Measurements from ENCODE around the gene CGB3.
"Not testable (repeated sequence)": the region's sequence is repeated elsewhere in the genome, so short reads cannot be mapped to it uniquely, and the experiment has no call there.

Gene CGB3

GRCh38 chr19:49056101-49056901, 32.2 kb upstream of the CGB3 start:
- peak; percentile 37 for DNase-seq (ENCODE audit: low read depth)
- TF ChIP-seq CTCF (conservative IDR thresholded peaks at IDR 0.05; ENCODE audit: low read length) = peak; percentile 31; the same call in 1 of the 2 replicates
- peak overlapping the region; percentile 65 for H3K4me3 ChIP-seq (ENCODE audit: low read length)

GRCh38 chr19:49050376-49051033, 26.4 kb upstream of the CGB3 start:
- DNase-seq (ENCODE audit: low read depth) = peak; percentile 46
- not testable (repeated sequence) for H3K4me3 ChIP-seq (ENCODE audit: low read length)

GRCh38 chr19:49049834-49050233, 25.7 kb upstream of the CGB3 start:
- DNase-seq (ENCODE audit: low read depth); H3K4me3 ChIP-seq (ENCODE audit: low read length): not testable (repeated sequence)

- not testable (repeated sequence) for DNase-seq (ENCODE audit: low read depth)
Measured at GRCh38 chr19:49049011-49049410, 24.9 kb upstream of the CGB3 start, which contains the start of gene CGB8. Gene CGB8, minus strand, starts transcription at chr19:49049111. Its CDS starts 372 bp downstream, at chr19:49048739.

DNA sequence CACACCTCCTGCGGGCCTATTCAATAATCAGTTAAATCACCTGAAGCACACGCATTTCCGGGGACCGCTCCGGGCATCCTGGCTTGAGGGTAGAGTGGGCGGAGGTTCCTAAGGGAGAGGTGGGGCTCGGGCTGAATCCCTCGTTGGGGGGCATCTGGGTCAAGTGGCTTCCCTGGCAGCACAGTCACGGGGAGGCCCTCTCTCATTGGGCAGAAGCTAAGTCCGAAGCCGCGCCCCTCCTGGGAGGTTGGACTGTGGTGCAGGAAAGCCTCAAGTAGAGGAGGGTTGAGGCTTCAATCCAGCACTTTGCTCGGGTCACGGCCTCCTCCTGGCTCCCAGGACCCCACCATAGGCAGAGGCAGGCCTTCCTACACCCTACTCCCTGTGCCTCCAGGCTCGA, 19.4 kb upstream of the CGB3 start, which contains the start of gene CGB5:
Gene CGB5, plus strand, starts transcription at position 301 of the 400 bp plus-strand sequence. CDS start 362 bp downstream, outside the sequence.
- not testable (repeated sequence) for H3K4me3 ChIP-seq (ENCODE audit: low read length); DNase-seq (ENCODE audit: low read depth)

More at GRCh38 chr19:49049011-49049410, 24.9 kb upstream of the CGB3 start, which contains the start of gene CGB8:
- not testable (repeated sequence) for H3K4me3 ChIP-seq (ENCODE audit: low read length)

DNA sequence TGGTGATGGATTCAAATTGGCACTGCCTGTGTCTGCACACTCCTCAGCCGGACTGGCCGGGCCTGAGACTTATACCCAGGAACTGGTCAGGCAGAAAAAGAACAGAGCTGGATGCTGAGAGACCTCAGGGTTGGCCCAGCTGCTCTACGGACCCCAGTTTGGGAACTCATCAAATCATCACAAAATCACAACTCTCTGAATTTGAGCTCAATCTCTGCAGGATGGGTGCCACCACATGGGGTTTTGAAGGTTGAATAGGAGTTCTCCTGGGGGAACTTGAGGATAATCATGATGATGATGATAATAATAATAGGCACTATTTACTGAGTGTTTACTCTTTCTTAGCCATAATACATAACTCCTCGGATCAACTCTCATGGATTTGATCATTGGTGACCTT, 18.5 kb upstream of the CGB3 start:
- not testable (repeated sequence) for DNase-seq (ENCODE audit: low read depth); H3K4me3 ChIP-seq (ENCODE audit: low read length)

DNA sequence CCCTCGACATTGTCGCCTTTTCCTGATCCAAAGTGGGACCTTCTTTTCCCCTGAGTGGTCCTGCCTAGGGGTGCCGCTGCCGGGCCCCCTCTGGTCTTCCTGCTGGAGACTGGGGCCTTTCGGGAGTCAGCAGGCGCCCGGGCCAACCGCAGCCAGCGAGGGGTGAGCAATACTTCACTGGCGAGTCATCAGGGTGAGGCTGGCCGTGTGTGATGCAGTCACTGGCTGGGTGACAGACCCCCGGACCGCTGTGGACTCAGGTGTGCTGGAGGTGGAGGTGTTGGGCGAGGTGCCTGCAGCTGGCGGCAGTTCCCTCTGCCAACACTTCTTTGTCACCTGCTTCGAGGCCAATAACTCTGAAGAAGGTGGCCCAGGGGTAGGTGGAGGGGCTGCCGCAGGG, 18.0 kb upstream of the CGB3 start:
- no peak overlapping the region for H3K4me3 ChIP-seq (ENCODE audit: low read length)
- no peak for TF ChIP-seq CTCF (conservative IDR thresholded peaks at IDR 0.05; ENCODE audit: low read length)
- DNase-seq (ENCODE audit: low read depth) = no peak

- DNase-seq (ENCODE audit: low read depth); H3K4me3 ChIP-seq (ENCODE audit: low read length): not testable (repeated sequence)
Measured at GRCh38 chr19:49039736-49040135, 15.6 kb upstream of the CGB3 start.

DNA sequence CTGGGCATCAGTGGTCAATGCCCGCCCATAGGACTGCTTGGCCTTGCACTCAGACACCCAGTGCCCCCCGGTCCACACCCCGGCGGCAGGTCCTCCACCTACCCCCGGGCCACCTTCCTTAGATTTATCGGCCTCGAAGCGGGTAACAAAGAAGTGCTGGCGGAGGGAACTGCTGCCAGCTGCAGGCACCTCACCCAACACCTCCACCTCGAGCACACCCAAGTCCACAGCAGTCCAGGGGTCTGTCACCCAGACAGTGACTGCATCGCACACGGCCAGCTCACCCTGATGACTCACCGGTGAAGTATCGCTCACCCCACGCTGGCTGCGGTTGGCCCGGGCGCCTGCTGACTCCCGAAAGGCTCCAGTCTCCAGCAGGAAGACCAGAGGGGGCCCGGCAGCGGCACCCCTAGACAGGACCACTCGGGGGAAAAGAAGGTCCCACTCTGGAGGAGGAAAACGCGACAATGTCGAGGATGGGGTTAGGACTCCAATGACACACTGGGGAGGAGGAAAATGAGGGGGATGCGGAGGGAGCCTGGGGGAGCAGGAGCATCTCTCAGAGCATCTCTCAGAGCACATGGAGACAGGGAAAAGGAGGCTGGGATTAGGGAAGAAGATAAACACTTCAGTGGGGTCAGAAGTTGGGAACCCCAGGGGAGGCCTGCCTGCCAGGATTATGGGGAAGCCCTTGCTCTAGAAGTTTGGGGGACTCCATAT, 14.6 kb upstream of the CGB3 start:
- DNase-seq (ENCODE audit: low read depth) = peak; percentile 51
- H3K4me3 ChIP-seq (ENCODE audit: low read length) = not testable (repeated sequence)

DNA sequence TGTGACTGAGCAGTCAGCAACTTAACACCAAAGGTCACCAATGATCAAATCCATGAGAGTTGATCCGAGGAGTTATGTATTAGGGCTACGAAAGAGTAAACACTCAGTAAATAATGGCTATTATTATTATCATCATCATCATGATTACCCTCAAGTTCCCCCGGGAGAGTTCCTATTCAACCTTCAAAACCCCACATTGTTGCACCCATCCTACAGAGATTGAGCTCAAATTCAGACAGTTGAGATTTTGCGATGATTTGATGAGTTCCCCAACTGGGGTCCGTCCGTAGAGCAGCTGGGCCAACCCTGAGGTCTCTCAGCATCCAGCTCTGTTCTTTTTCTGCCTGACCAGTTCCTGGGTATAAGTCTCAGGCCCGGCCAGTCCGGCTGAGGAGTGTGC, 14.0 kb upstream of the CGB3 start:
- H3K4me3 ChIP-seq (ENCODE audit: low read length); DNase-seq (ENCODE audit: low read depth): not testable (repeated sequence)

- DNase-seq (ENCODE audit: low read depth); H3K4me3 ChIP-seq (ENCODE audit: low read length): not testable (repeated sequence)
- TF ChIP-seq CTCF (conservative IDR thresholded peaks at IDR 0.05; ENCODE audit: low read length) = peak; percentile 34
Measured at GRCh38 chr19:49036815-49037214, 12.7 kb upstream of the CGB3 start, which contains the start of gene CGB1. Gene CGB1, minus strand, starts transcription at chr19:49036895. Its CDS starts 184 bp downstream, at chr19:49036711.
